Colon (tissue), 2 donors: Measurements from ENCODE around the gene HECTD1.
"Not testable (repeated sequence)": the region's sequence is repeated elsewhere in the genome, so short reads cannot be mapped to it uniquely, and the experiment has no call there.

Experiments
- FAIRE-seq: peaks from 2 replicates; lab custom pipeline; 2012; peaks lifted over from hg19 to GRCh38; lab: Jason Lieb, UNC
- donor health status: control.
- donor health status: control.

Gene HECTD1

GRCh38 chr14:31192544-31192943, 15.0 kb downstream of the HECTD1 start:
- not testable (repeated sequence) for FAIRE-seq

- FAIRE-seq = no peak
These were observed 16.8 kb downstream of the HECTD1 start for GRCh38 chr14:31190717-31191263.

- no peak for FAIRE-seq
These were observed 17.4 kb downstream of the HECTD1 start for GRCh38 chr14:31190219-31190603.

- no peak for FAIRE-seq
These were observed 18.0 kb downstream of the HECTD1 start for GRCh38 chr14:31189346-31190218.

GRCh38 chr14:31188744-31189143, 18.8 kb downstream of the HECTD1 start:
- FAIRE-seq = no peak

- FAIRE-seq = not testable (repeated sequence)
These were observed 25.6 kb downstream of the HECTD1 start for GRCh38 chr14:31182016-31182415.

- no peak for FAIRE-seq
These were observed 26.3 kb downstream of the HECTD1 start for GRCh38 chr14:31181271-31181670.

GRCh38 chr14:31180299-31181051, 27.1 kb downstream of the HECTD1 start:
- FAIRE-seq = no peak

- FAIRE-seq = no peak
These were observed 33.2 kb downstream of the HECTD1 start for GRCh38 chr14:31174433-31174832.

- no peak for FAIRE-seq
These were observed 34.3 kb downstream of the HECTD1 start for GRCh38 chr14:31173120-31173837.

GRCh38 chr14:31172084-31172483, 35.5 kb downstream of the HECTD1 start:
- no peak for FAIRE-seq

GRCh38 chr14:31170411-31170810, 37.2 kb downstream of the HECTD1 start:
- no peak for FAIRE-seq

- FAIRE-seq = no peak
These were observed 37.7 kb downstream of the HECTD1 start for GRCh38 chr14:31169877-31170276.

- no peak for FAIRE-seq
These were observed 40.6 kb downstream of the HECTD1 start for GRCh38 chr14:31167032-31167431.

- no peak for FAIRE-seq
These were observed 41.4 kb downstream of the HECTD1 start for GRCh38 chr14:31166271-31166561.

GRCh38 chr14:31164115-31164514, 43.5 kb downstream of the HECTD1 start:
- FAIRE-seq = no peak

GRCh38 chr14:31162910-31163649, 44.5 kb downstream of the HECTD1 start:
- FAIRE-seq = no peak

- no peak for FAIRE-seq
These were observed 46.3 kb downstream of the HECTD1 start for GRCh38 chr14:31161274-31161673.

- FAIRE-seq = no peak
These were observed 47.8 kb downstream of the HECTD1 start for GRCh38 chr14:31159682-31160296.

- no peak for FAIRE-seq
These were observed 52.6 kb downstream of the HECTD1 start for GRCh38 chr14:31154956-31155355.

- no peak for FAIRE-seq
These were observed 65.0 kb downstream of the HECTD1 start for GRCh38 chr14:31142455-31143087.
